Measurements from ENCODE around the gene HDGF. TPM values are rescaled to one million over a fixed set of nuclear protein-coding genes. Genes with fewer than 3 reads are reported as not detected.

HDGF gene
- total RNA-seq, 2 donors from 2014 or later: 92.4 to 122 TPM

- no peak for DNase-seq
- WGBS, 2 donors: 46 to 55% methylated on average over 8 of the region's 8 CpGs
- TF ChIP-seq POLR2A (IDR thresholded peaks at IDR 0.05) (no peak), CTCF (IDR thresholded peaks at IDR 0.05) (no peak)
- intact Hi-C loops (cut with DNase I): no loop called here
- peak overlapping the region; percentile 41 to 85 (median 78) for H3K27ac ChIP-seq
- H3K4me1 ChIP-seq: peaks cover 34% of the 10 kb centered on the region
- H3K36me3 ChIP-seq (replicated peaks in 1 of 2; ENCODE audit: insufficient read depth in 1 of 2, low read depth in 2 of 2): peaks cover 0 to 10% of the 10 kb centered on the region in 2 donors
- ATAC-seq: no peak
- H3K27me3 ChIP-seq: no peaks in the 10 kb centered on the region
- no peaks in the 10 kb centered on the region for H3K9me3 ChIP-seq
- no peak overlapping the region for H3K4me3 ChIP-seq
Observed at GRCh38 chr1:156741481-156741983, 9.9 kb downstream of the HDGF start.

- TF ChIP-seq CTCF (IDR thresholded peaks at IDR 0.05) (no peak), POLR2A (IDR thresholded peaks at IDR 0.05) (peak in 2 of 3 donors; percentile 70 to 77)
- Histone ChIP-seq H3K4me1 (peaks cover 28% of the 10 kb centered on the region), H3K27me3 (no peaks in the 10 kb centered on the region), H3K27ac (peak within 1 kb of the TSS; percentile 41 to 85 (median 78)), H3K36me3 (replicated peaks in 1 of 2; ENCODE audit: insufficient read depth in 1 of 2, low read depth in 2 of 2) (peaks cover 0 to 10% of the 10 kb centered on the region in 2 donors), H3K9me3 (no peaks in the 10 kb centered on the region), H3K4me3 (peak within 1 kb of the TSS; percentile 42 to 47)
- intact Hi-C loops (cut with DNase I): no loop called here
- ATAC-seq: peak; percentile 97
- WGBS, 2 donors: 0% methylated on average over 28 to 38 of the region's 38 CpGs
- peak; percentile 98 to 100 (median 98) for DNase-seq
Observed at GRCh38 chr1:156740741-156741480, 10.6 kb downstream of the HDGF start, which contains the start of gene MRPL24. Gene MRPL24, minus strand, starts transcription at chr1:156741088. Its CDS starts 2,384 bp downstream, at chr1:156738704.

- Histone ChIP-seq H3K36me3 (replicated peaks in 1 of 2; ENCODE audit: insufficient read depth in 1 of 2, low read depth in 2 of 2) (peaks cover 0 to 10% of the 10 kb centered on the region in 2 donors), H3K27ac (peak overlapping the region; percentile 37 to 72 (median 60)), H3K9me3 (no peaks in the 10 kb centered on the region), H3K4me1 (peaks cover 21% of the 10 kb centered on the region), H3K27me3 (no peaks in the 10 kb centered on the region), H3K4me3 (peak overlapping the region; percentile 42 to 47)
- peak in 1 of 4 donors; percentile 13 for DNase-seq
- intact Hi-C loops (cut with DNase I): no loop called here
- no peak for TF ChIP-seq CTCF (IDR thresholded peaks at IDR 0.05)
- no peak for TF ChIP-seq POLR2A (IDR thresholded peaks at IDR 0.05)
- peak; percentile 0 for ATAC-seq
- WGBS, 2 donors: 8% methylated on average over 6 to 7 of the region's 7 CpGs
Observed at GRCh38 chr1:156740237-156740740, 11.2 kb downstream of the HDGF start.

GRCh38 chr1:156738916-156739315, 12.6 kb downstream of the HDGF start:
- intact Hi-C loops (cut with DNase I): no loop called here
- WGBS, 2 donors: 62 to 73% methylated on average over 2 of the region's 2 CpGs
- Histone ChIP-seq H3K9me3 (no peaks in the 10 kb centered on the region), H3K27me3 (no peaks in the 10 kb centered on the region), H3K4me1 (peaks cover 17% of the 10 kb centered on the region), H3K27ac (no peak overlapping the region), H3K4me3 (no peak overlapping the region), H3K36me3 (replicated peaks in 1 of 2; ENCODE audit: insufficient read depth in 1 of 2, low read depth in 2 of 2) (peaks cover 0 to 11% of the 10 kb centered on the region in 2 donors)
- TF ChIP-seq POLR2A (IDR thresholded peaks at IDR 0.05): no peak
- no peak for TF ChIP-seq CTCF (IDR thresholded peaks at IDR 0.05)
- no peak for ATAC-seq
- no peak for DNase-seq

Data from body of pancreas (tissue), 4 donors.